Activated CD4-positive, alpha-beta T cell treated with anti-CD3 and anti-CD28 coated beads, Interleukin-2, amount 10 ng/mL, durations not matched to agents 7 days and 5 days (primary cell): ENCODE measurements around the gene DSC3. TPM values are rescaled to one million over a fixed set of nuclear protein-coding genes. Genes with fewer than 3 reads are reported as not detected.

Source experiments
- CTCF ChIA-PET: fragments of 350-600 bp; sonication (Branson Sonifier 250); formaldehyde crosslinking; loops from one replicate; lab custom pipeline; 2021; ENCODE audit warnings: antibody characterized with exemption; lab: Charles Lee
- POLR2A ChIA-PET: fragments of 350-600 bp; sonication (Branson Sonifier 250); formaldehyde crosslinking; loops from one replicate; lab custom pipeline; 2021; ENCODE audit warnings: antibody characterized with exemption; lab: Charles Lee
- DNase-seq: peaks from one replicate; pipeline ENCODE4 v3.0.0-alpha.2; 2020
- H3K27ac Mint-ChIP-seq: one replicate; pipeline ENCODE4 v1.8.0; 2021; ENCODE audit warnings: mild to moderate bottlenecking, moderate library complexity, mixed read lengths
- H3K27me3 Mint-ChIP-seq: one replicate; pipeline ENCODE4 v1.8.0; 2021; ENCODE audit warnings: mixed read lengths
- H3K36me3 Mint-ChIP-seq: one replicate; pipeline ENCODE4 v1.8.0; 2021; ENCODE audit warnings: low read depth, mixed read lengths
- H3K4me1 Mint-ChIP-seq: one replicate; pipeline ENCODE4 v1.8.0; 2021; ENCODE audit warnings: mixed read lengths
- H3K4me3 Mint-ChIP-seq: one replicate; pipeline ENCODE4 v1.8.0; 2021; ENCODE audit warnings: mild to moderate bottlenecking, moderate library complexity, mixed read lengths
- H3K9me3 Mint-ChIP-seq: one replicate; pipeline ENCODE4 v1.8.0; 2021; ENCODE audit warnings: mixed read lengths
- total RNA-seq, 2 experiments: library from RNA; stranded (reverse); gene quantifications; one replicate each; pipeline ENCODE4 v1.2.3, GENCODE V29; 2021

Gene DSC3
- total RNA-seq, 2 experiments from 2014 or later: not detected

DNA sequence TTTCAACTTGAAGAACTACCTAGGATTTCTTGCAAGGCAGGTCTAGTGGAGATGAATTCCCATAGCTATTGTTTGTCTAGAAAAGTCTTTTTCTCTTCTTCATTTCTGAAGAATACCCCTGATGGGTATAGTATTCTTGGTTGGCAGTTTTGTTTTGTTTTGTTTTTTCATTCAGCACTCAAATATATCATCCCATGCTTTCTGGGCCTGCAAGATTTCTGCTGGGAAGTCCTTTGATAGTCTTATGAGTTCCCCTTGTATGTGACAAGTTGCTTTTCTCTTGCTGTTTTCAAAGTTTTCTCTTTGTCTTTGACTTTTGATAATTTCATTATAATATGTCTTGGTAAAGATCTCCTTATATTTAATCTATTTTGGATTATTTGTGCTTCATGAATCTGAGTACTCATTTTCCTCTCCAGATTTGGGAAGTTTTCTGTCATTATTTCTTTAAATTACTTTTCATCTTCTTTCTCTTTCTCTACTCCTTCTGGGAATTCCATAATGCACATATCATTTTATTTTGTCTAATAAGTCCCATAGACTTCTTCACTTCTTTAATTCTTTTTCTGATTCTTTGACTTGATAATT lies 101.5 kb downstream of the DSC3 start:
- Mint-ChIP-seq H3K27ac (no peak overlapping the region), H3K4me1 (no peaks in the 10 kb centered on the region), H3K4me3 (no peak overlapping the region), H3K27me3 (no peaks in the 10 kb centered on the region), H3K9me3 (peaks cover 10% of the 10 kb centered on the region), H3K36me3 (no peaks in the 10 kb centered on the region)
- ChIA-PET POLR2A (no interaction called here), CTCF (no interaction called here)
- DNase-seq: no peak

Other genes with a start within 250 kb of the DSC3 start
- gene DSC2, start 59.7 kb upstream of the DSC3 start, total RNA-seq: not detected
- gene DSC1, start 120.1 kb upstream of the DSC3 start, total RNA-seq: under 1 TPM; 0.27 to 0.33 TPM